ENCODE measurements around the gene ACSS3.

The ACSS3 gene

DNA sequence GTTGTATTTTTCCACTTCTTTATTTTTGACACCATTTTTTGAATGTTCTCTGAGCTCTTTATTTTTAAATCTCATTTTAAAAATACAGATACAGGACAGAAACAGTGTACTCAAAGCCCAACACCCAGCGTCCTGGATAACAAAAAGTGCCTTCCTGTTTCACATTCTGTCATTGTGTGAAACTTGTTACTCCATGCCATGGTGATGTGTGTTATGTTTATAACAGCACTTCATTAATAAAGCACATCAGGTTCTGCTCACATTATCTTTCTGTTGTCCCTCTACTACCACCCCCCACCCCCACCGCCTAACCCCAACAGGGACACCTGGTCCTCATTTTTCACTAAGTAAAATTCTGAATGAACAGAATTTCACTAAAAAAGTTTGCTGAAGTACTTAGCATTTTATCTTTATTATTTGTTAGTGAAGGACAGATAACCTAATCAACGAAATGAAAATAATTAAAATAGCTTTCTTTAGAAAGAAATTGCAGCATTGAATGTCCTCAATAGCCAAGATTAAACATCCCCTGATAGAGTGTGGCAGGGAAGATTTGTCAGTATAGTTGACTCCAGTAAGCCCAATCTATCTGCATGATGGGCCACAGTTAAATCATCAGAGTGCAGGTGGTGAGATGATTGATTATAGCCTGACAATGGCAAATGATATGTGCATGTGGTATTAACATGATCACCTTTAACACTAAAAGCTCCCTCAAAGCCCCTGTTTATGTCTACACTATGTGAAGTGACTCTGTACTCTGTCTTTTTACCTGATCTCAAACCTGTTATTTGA lies 153.9 kb downstream of the ACSS3 start:
- DNase-seq, result no peak

DNA sequence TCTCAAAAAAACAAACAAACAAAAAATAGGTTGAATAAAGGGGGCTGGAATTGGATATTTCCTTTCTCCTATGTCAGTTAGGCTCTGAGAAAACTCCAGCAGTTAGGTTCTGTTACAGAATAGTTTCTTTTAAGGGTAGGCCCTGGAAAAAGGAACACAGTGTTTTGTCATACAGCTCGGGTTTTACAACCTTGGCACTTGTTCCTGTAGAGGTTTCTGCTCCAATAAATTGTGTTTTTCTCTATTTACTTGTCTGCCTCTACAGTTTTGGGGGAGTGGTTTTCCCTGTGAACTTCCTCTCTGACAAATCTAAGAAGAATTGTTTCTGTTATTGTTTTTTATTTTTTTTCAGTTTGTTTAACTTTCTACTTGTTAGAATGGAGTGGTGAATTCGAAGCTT lies 167.6 kb downstream of the ACSS3 start:
- DNase-seq, result no peak

DNA sequence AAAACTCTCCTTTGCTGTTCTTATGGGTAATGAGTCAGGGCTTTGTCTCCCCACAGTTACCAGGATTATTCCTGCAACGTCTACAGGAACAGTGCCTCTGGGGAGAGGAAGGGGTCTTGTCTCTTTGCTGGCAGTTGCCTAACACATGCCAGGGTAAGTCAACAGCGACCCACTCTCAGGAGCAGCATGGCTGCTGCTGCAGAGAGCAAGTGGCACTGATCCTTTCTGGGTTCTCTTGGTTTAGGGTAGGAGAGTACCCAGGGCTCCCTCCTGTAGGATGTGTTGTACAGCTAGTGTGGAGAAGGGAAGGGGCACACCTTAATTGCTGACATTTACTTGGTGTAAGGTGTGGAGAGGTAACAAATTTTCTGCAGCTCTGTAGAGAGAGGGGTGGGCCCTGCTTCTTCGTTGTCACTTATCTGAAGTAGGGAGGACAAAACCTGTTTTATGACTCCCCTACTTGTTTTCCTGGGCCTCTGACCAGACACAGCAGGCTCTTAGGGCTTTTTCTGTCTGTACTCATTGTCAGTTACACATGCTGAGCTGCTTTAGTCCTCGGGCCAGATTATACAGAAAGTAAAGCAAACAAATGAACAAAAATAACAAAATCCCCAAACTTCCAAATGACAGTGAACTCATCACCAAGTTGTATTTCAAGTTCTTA lies 168.2 kb downstream of the ACSS3 start:
- no peak for DNase-seq

DNA sequence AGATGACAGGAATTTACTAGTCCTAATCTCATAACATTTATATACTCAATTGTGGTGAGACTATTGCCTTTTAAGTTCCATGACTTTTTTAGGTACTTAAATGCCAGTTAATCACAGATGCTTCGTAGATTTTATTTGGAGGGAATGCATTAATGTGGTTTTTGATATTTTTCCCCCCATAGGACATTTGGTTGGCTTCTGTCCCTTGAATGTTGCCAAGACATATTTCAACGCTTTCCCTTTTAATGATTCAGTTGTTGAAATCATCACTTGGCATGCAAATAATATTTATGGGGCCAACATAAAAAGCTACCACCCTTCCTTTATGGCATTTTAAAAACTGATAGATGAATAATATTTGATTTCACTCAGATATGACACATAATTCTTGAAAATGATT lies 172.1 kb downstream of the ACSS3 start:
- DNase-seq, result no peak

DNA sequence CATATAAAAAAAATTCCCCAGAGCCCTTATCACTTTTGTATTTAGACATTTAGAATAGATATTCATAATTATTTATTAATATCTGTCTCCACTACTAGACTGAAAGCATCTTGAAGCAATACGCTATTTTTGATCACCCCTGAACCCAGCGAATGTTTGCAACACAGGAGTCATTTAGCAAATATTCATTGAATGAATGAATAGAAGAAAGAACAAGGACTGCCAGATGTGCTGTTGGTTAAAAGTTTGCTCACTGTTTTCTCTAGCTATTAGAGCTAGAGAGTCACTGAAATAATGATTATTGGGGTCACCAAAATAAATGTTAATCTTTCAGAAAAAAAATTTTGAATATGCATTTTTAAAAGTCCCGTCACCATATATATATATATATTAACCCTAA lies 174.3 kb downstream of the ACSS3 start:
- DNase-seq, result no peak

DNA sequence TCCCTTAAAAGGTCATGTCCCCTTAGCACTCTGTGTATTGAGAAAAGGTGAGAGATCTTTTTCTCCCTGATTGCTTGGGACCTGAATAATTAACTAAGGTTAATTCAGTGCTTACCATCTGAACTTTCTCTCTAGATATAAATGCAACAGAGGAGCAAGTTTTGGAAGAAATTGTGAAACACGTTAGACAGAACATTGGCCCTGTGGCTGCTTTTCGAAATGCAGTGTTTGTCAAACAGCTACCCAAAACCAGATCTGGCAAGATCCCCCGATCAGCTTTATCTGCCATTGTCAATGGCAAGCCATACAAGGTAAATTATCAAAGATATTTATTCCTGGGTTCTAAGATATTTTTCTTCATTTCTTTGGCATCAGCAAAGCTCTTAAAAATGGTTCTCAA lies 175.5 kb downstream of the ACSS3 start:
- no peak for DNase-seq

DNA sequence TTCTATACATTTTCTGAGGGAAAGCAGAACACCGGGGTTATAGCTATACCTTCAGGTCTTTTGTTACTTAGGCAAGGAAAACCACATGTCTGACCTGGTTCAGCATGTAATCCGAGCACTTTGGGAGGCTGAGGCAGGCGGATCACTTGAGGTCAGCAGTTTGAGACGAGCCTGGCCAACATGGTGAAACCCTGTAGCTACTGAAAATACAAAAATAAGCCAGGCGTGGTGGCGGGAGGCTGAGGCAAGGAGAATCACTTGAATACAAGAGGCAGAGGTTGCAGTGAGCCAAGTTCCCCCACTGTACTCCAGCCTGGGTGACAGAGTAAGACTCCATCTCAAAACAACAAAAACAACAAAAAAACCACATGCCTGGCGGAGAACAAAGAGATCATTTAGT lies 177.6 kb downstream of the ACSS3 start:
- no peak for DNase-seq

DNA sequence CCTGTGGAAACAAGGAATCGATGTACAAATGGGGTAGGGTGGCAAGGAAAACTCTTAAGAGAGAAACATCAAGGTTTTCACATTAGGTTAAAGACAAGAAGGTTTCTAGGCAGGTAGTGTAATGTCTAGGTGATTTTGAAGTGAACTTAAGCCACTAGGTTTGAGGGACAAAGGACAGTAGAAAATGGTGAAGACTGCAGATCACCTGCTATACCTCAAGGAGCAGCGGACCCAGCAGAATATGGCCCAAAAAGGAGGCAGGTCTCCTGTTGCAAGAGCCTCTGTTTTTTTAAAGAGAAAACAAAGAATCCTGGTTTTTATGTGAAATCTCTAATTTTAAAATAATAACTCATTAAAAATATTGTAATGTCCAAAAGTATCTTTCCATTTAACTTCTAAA lies 178.1 kb downstream of the ACSS3 start:
- no peak for DNase-seq

DNA sequence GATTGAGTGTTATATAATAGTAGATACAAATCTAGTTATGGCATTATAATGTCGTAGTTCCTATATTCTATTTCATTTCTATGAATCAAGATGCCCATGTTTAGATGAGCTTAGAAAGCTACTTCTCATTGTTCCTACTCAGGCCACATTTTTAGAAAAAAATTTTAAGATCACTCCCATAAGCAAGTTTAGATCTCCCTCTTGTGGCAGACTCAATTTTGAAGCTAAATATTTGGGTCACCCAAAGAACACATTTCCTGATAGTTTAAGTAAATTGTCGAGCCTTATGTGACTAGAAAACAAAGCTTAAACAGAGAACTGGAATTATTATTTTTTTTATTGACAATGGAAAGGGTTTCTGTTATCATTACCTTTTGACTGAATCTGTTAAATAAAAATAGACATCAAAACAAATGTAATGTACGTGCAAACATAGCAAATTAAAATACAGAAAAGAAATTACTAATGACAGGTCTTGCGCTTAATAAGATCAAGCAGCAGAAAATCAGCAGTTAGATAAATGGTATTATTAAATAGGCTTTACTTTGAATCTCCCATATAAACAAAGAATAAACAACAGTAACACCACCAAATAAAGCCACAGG lies 180.2 kb downstream of the ACSS3 start:
- no peak for DNase-seq

DNA sequence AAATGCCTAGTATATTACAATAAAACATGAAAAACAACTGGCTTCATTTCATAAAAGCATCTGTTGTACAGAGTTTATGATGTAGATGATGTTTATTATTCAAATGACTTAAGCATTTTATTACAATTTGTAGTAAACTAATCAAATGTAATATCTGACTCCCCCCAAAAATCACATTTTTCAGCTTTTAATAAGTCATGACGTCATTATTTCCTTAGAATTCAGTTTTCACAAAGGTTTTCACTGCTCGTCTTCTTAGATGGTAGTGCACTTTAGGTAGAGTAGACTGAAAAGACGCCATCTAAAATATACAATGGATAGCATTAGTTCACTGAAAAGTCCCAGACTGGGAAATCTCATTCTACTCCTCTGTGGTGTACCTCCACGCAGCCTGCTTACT lies 181.5 kb downstream of the ACSS3 start:
- DNase-seq, result no peak

DNA sequence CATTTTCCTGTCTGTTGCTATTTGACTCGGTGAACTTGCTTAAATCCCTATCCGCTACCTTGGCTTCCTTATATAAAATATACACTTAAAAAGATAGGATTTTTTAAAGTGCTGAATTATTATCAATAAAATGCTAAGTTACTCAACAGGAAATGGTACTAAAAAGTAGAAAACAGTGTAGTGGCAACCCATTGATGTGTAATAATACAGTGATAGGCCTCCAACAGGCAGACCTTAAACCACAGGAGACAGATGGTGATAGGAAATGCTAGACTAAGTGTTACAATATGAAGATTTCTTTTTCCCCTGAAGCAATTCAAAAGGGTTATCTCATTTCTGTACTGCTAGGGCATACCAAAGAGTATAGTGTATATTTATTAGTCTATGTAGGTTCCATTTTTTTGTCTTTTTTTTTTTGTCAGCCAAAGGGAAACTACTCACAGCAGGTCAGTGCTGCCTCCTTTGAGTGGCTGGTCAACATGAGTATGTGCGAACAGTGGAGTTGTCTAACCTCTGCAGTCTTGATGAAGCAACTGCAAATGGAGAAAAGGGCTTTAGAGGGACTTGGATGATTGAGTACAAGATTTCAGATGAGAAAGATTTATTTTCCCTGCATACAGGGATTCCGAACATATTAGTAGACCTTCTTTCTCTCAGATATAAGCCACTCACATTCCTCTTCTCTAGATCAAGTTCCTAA lies 183.8 kb downstream of the ACSS3 start:
- no peak for DNase-seq

DNA sequence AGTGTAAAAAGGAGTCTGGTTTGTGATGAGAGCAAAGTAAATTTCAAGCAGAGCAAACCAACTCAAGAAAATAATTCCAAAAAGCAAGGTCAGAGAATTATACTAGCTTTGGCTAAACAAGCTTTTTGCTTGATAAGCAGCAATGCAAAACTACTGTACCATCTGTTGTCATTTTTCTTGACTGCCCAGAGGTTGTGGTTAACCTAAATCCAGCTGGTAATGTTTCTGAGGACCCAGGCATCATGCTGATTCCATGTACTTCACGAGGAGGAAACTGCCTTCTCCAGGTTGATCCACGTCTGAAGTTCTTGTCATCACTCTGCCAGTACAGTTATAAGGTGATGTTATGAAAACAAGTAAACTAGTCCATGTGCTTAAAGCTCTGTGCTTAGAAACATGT lies 185.2 kb downstream of the ACSS3 start:
- no peak for DNase-seq

DNA sequence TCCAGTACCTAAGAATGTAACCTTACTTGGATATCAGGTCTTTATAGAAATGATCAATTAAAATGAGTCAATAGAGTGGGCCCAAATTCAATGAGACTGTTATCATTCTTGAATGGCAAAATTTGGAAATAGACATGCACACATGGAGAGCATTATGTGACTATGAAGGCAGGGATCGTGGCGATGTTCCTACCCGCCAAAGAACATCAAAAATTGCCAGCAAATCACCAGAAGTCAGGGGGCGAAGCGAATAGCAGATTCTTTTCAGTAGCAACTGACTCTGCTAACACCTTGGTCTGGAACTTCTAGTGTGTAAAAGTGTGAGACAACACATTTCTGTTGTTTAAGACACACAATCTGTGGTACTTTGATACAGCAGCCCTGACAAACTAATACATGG lies 192.5 kb downstream of the ACSS3 start:
- DNase-seq, result no peak

DNA sequence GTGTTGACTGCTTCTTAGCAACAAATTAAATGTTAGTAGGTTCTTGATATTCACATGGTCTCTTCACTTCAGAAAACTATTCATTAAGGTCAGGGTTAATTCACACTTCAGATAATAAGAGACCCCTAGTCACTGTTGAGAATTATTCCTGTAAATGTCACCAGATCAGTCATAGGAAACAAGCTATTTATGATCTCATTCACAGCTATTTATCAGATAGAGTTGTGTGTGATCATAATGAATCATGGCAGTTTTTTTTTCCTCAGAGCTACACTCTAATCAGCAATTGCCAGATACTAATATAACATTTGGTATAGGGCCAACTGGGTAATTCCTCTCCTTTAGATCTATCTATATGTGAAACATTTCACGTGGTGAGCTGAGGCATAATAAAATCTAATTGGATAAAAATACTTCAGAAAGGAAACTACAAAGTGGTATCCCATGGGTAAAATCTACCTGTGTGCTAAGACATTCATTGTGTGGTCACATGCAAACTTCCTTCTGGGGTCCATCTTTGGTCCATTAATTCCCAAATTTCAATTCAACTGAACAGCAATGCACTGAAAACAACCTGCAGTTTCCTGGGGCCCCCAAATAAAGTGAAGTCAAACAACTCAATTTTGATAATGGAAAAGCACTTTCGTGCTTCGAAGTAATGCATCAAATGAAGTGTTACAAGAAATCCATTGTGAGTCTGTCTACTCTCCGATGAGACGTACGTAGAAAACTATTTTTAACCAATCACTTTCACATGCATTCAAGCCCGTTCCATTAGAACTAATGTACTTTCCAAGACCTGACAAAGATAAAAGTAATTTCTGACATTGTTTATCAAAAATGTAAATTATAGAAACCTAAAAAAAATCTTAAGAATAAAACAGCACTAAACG lies 197.0 kb downstream of the ACSS3 start:
- DNase-seq, result no peak

DNA sequence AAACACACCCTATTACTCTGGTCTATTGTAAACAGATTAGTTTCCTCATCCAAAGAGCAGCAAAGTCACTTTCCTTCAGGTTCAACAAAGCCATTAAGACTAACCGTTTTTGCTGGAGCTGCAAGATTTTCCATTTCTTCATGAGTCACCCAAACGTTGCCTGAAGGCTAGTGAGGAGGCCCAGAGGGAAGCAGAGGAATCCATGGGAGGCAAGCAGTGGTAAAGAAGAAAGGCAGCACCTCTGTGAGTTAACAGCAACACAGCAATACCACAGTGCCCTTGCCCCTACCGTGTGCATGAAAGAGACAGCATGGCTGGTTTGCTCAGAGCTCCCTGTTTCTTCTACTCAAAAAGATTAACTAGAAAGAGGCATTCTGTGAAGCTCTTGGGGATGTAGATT lies 206.3 kb downstream of the ACSS3 start:
- no peak for DNase-seq

DNA sequence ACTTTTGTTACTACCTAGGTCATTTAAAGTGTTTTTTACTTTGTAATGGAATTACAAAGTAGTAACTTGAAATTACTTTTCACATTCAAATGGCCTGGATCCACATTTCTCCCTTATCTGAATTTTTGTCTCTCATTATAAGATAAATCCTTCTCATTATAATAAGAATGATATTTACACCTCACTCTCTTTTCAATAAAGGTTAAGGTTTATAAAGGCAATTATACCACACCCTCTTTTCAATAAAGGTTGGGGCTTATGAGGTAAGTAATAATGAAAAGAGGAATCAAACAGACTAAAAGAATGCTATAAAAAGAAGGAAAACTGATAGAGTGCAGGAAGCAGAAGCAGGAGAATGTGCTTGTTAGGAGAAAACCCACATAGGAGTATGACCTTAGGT lies 210.8 kb downstream of the ACSS3 start:
- no peak for DNase-seq

DNA sequence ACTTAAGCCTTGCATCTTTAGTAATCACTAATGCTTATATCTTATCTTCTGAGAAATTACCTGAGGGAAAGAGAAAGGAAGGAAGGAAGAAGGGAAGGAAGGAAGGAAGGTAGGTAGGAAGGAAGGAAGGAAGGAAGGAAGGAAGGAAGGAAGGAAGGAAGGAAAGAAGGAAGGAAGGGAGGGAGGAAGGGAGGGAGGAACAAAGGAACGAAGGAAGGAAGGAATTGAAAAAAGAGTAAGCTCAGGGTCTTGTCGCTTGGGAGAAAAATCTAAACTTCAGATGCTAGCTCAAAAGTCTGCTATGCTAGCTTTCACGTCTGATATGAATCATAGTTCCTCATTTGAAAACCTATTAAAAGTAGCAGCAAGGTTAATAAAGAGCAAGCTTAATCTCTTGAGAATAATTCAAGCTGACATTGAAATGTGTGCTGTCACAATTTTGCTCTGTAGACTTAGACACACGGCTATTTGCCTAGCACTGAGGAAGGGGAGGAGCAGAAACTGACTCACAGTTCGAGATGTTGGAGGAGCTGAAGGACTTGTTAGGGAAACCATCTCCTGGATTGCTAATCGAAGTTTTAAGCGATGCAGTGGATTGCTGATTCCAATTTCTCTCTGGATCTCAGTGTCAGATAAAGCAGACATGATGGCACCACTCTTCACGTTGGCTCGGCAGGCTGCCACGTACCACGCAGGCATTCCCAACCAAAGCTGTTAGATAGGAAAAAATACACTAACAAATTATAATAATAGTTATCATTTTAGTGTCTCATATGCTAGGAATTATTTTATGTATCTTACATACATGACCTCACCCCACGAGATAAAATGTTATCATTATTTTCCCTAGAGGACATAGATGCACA lies 216.7 kb downstream of the ACSS3 start:
- no peak for DNase-seq

DNA sequence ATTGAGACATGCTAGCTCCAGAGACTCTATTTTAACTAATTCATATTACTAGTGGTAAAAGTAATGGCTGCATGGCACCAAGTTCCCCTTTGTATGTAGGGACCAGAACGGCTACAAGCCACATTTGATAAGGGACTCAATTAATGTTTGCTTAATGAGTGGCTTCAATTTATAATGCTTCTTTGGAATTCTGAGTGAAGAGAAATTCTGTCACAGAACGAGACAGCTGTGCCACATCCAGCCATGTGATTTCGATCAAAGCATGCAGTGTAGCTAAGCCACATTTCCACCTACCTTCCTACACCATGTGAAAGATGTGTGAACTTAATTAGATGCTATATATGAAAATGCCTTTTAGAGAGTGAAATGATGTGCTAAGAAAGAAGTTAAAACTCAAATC lies 217.4 kb downstream of the ACSS3 start:
- DNase-seq, result no peak

DNA sequence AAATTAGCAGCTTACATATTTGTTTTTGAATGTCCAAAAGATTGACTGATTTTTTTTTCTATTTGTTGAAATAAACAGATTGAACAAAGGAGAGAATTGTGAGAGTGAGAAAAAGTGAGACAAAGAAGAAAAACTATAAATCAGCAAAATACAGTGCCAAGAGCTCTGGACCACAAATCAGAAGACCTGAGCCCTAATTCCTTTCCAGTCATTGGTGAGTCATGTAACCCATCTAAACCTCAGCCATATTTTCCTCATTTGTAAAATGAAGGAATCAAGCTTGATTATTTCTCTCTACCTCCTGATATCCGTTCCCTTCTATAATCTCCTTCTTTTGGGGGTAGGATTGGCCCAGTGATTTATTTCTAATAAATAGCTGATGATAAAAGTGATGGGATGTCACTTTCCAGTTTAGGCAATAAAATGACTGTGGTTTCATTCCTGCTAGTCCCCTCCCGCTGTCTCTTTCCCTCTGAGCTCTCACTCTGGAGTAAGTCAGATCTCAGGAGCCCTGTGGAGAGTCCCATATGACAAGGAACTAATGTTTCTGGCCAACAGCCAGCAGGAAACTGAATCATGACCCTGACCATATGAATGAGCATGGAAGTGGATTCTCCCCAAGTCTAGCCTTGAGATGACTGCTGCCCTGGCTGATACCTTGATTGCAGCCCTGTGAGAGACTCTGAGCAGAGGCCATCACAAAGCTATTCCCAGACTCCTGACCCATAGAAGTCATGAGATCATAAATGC lies 218.9 kb downstream of the ACSS3 start:
- no peak for DNase-seq

DNA sequence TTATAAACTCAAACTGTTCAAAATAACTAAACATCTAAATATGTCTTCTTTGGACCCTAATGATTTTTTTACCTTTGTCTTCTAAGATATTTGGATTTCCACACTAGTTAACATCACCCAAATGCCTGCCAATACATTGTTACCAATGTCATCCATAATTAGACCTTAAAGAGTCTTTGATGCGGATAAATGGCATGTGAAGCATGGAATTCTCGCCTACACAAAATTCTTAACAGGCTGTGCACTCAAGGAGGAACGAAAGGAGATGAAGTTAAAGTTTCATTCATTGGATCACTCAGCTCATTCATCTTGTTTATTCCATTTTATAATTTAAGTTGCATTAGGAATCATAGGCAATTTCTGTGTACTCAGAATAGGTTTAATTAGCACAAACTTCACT lies 219.7 kb downstream of the ACSS3 start:
- DNase-seq, result no peak

DNA sequence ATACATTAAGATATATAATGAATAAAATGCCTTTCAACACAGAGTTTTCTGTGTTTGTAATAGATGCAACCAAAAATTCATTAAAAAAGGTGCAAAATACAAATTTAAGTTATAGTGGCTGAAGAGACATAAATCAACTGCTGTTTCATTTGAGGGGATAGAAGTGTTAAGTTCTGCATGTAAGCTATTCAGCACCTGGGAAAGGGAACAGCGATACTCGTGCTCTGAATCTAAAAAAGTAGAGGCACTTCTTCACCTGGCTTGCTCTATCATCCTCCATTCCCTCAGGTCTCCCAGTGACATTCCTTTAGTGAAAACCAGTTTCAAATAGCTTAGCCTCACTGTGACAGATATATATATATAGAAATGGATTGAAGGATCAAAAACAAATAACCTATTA lies 222.6 kb downstream of the ACSS3 start:
- no peak for DNase-seq

Data from right hindlimb (tissue), 1 donor.